ENCODE data around the gene SNTB2. TPM values are rescaled to one million over a fixed set of nuclear protein-coding genes. Genes with fewer than 3 reads are reported as not detected.

SNTB2 gene
- total RNA-seq, 1 experiment from 2014 or later: 30.3 TPM

DNA sequence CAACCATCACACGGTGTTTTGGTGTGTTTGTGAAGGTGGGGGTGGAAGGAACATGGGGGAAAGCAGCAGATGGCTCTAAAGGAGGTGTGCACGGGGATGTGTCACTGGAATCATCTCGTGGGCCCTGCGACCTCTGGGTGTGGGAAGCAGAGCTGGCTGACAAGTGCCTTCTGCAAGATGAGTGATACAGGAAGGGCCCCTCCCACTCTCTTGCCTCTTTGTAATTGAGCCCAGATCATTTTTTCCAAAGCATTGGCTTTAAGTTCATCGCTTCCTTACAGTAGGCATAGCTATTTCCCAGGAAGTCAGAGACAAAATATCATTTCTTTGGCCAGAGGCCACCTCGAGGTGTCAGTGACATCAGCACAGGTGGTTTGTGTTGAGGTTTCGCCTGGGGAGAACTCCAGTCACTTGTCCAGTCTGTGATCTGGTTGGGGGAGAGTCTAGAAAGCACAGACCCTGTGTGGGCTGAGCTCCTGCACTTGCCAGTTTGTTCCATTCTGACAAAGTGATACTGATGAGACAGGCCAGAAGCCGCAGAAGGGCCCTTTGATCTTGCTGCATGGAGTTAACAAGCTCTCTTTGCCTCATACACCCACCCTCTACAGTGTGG is 20.6 kb upstream of the SNTB2 start:
- H4K20me1 ChIP-seq (ENCODE audit: insufficient read depth): no peaks in the 10 kb centered on the region
- no TSS peak for BruUV-seq (replicated peaks)
- POLR2A ChIA-PET (ENCODE audit: unreplicated experiment): no interaction called here
- no peak overlapping the region for H3K4me2 ChIP-seq
- DNase-seq: no peak
- H3K4me3 ChIP-seq: no peak overlapping the region
- peaks cover 16% of the 10 kb centered on the region for H3F3A ChIP-seq (ENCODE audit: insufficient read depth, low read depth)
- peaks cover 39% of the 10 kb centered on the region for H3K36me3 ChIP-seq (ENCODE audit: low read depth)
- H2AFZ ChIP-seq: no peak overlapping the region
- H3K27ac ChIP-seq: no peak overlapping the region
- H3K9me2 ChIP-seq (ENCODE audit: insufficient read depth): no peaks in the 10 kb centered on the region
- CTCF ChIA-PET: no interaction called here
- H3K9me3 ChIP-seq (ENCODE audit: insufficient read depth, low read depth): no peaks in the 10 kb centered on the region
- H3K27me3 ChIP-seq (ENCODE audit: insufficient read depth, low read depth): no peaks in the 10 kb centered on the region
- intact Hi-C loops (cut with micrococcal nuclease; ENCODE audit: unreplicated experiment): no loop called here
- no peaks in the 10 kb centered on the region for H3K4me1 ChIP-seq (replicated peaks; ENCODE audit: insufficient read depth)
- TF ChIP-seq EZH2 (IDR thresholded peaks at IDR 0.05; ENCODE audit: low read depth): no peak
- TF ChIP-seq, protein P1, sequence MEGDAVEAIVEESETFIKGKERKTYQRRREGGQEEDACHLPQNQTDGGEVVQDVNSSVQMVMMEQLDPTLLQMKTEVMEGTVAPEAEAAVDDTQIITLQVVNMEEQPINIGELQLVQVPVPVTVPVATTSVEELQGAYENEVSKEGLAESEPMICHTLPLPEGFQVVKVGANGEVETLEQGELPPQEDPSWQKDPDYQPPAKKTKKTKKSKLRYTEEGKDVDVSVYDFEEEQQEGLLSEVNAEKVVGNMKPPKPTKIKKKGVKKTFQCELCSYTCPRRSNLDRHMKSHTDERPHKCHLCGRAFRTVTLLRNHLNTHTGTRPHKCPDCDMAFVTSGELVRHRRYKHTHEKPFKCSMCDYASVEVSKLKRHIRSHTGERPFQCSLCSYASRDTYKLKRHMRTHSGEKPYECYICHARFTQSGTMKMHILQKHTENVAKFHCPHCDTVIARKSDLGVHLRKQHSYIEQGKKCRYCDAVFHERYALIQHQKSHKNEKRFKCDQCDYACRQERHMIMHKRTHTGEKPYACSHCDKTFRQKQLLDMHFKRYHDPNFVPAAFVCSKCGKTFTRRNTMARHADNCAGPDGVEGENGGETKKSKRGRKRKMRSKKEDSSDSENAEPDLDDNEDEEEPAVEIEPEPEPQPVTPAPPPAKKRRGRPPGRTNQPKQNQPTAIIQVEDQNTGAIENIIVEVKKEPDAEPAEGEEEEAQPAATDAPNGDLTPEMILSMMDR (conservative IDR thresholded peaks at IDR 0.05): no peak
- no peaks in the 10 kb centered on the region for H3K79me2 ChIP-seq (ENCODE audit: low read depth)

- ChIA-PET POLR2A (ENCODE audit: unreplicated experiment) (no interaction called here), CTCF (no interaction called here)
- no peak for DNase-seq
- Histone ChIP-seq H3K9me3 (ENCODE audit: insufficient read depth, low read depth) (no peaks in the 10 kb centered on the region), H2AFZ (no peak overlapping the region), H3K4me1 (replicated peaks; ENCODE audit: insufficient read depth) (no peaks in the 10 kb centered on the region), H3K27me3 (ENCODE audit: insufficient read depth, low read depth) (no peaks in the 10 kb centered on the region), H4K20me1 (ENCODE audit: insufficient read depth) (no peaks in the 10 kb centered on the region), H3K9me2 (ENCODE audit: insufficient read depth) (no peaks in the 10 kb centered on the region), H3K4me3 (no peak overlapping the region), H3K36me3 (ENCODE audit: low read depth) (peaks cover 39% of the 10 kb centered on the region), H3K4me2 (no peak overlapping the region), H3K79me2 (ENCODE audit: low read depth) (no peaks in the 10 kb centered on the region), H3F3A (ENCODE audit: insufficient read depth, low read depth) (peaks cover 17% of the 10 kb centered on the region), H3K27ac (no peak overlapping the region)
- TF ChIP-seq, protein P1 (conservative IDR thresholded peaks at IDR 0.05): no peak
- no peak for TF ChIP-seq EZH2 (IDR thresholded peaks at IDR 0.05; ENCODE audit: low read depth)
- intact Hi-C loops (cut with micrococcal nuclease; ENCODE audit: unreplicated experiment): no loop called here
- no TSS peak for BruUV-seq (replicated peaks)
These were observed 19.7 kb upstream of the SNTB2 start for GRCh38 chr16:69166946-69167930.

DNA sequence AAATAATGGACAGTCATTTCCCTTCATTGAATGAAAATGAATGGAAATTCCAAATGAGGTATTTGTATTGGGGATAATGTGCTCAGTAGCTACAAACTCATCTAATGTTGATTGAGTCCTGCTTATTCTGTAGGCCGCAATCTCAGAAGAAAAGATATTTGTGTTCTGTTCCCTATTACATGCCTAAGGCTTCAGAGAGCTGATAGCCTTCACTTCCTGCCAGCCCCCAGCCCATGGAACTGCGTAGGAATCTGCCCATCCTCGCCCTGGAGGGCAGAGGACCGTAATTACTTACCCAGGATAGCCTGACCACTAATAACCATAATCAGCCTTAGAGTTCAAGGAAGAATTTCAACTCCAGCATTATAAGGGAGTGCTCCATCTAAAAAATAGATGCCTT is 17.9 kb upstream of the SNTB2 start:
- no peak overlapping the region for H3K4me3 ChIP-seq
- no peaks in the 10 kb centered on the region for H3K79me2 ChIP-seq (ENCODE audit: low read depth)
- intact Hi-C loops (cut with micrococcal nuclease; ENCODE audit: unreplicated experiment): no loop called here
- no peaks in the 10 kb centered on the region for H3K9me3 ChIP-seq (ENCODE audit: insufficient read depth, low read depth)
- ChIA-PET CTCF (interaction anchor here (0.6 kb wide), 1 partner anchor 19 kb away, joined by 3 read pairs; no protein-coding TSS in a partner anchor), POLR2A (ENCODE audit: unreplicated experiment) (interaction anchor here (0.5 to 0.9 kb wide), 2 partner anchors 18 to 523 kb away, joined by 4 to 13 read pairs; partner anchors contain the start of gene SNTB2)
- no peaks in the 10 kb centered on the region for H3K27me3 ChIP-seq (ENCODE audit: insufficient read depth, low read depth)
- no peak for DNase-seq
- H3F3A ChIP-seq (ENCODE audit: insufficient read depth, low read depth): peaks cover 34% of the 10 kb centered on the region
- H3K9me2 ChIP-seq (ENCODE audit: insufficient read depth): no peaks in the 10 kb centered on the region
- H3K4me1 ChIP-seq (replicated peaks; ENCODE audit: insufficient read depth): peaks cover 13% of the 10 kb centered on the region
- no TSS peak for BruUV-seq (replicated peaks)
- no peak for TF ChIP-seq EZH2 (IDR thresholded peaks at IDR 0.05; ENCODE audit: low read depth)
- TF ChIP-seq, protein P1 (conservative IDR thresholded peaks at IDR 0.05): no peak
- H3K27ac ChIP-seq: no peak overlapping the region
- no peaks in the 10 kb centered on the region for H4K20me1 ChIP-seq (ENCODE audit: insufficient read depth)
- peaks cover 38% of the 10 kb centered on the region for H3K36me3 ChIP-seq (ENCODE audit: low read depth)
- no peak overlapping the region for H2AFZ ChIP-seq
- no peak overlapping the region for H3K4me2 ChIP-seq

Data from PC-9 (cell line).